Common myeloid progenitor, CD34-positive (primary cell): ENCODE measurements around the gene DNASE1.
A peak's percentile ranks its signal among the peaks of the same experiment; 100 is the strongest.

Source experiments
- CTCF ChIA-PET: fragments of 350-600 bp; sonication (Branson Sonifier 250); formaldehyde crosslinking; loops from one replicate; lab custom pipeline; 2021; ENCODE audit warnings: antibody characterized with exemption; lab: Charles Lee
- POLR2A ChIA-PET: fragments of 350-600 bp; sonication (Branson Sonifier 250); formaldehyde crosslinking; loops from one replicate; lab custom pipeline; 2021; ENCODE audit warnings: antibody characterized with exemption; lab: Charles Lee
- DNase-seq, 3 donors: peaks; one replicate each; pipeline versions ENCODE4 v3.0.0 to v3.0.0-alpha.2; 2013
- H3K27ac ChIP-seq, 2 experiments: 1 replicate in 1 of 2; 2 replicates in 1 of 2; pipeline ENCODE4 v1.7.0; 2013; ENCODE audit warnings: inconsistent platforms in 2 of 2, low read length in 2 of 2, mild to moderate bottlenecking in 2 of 2, low read depth in 1 of 2, moderate library complexity in 1 of 2; ENCODE audit not compliant: severe bottlenecking in 2 of 2, insufficient read depth in 1 of 2, poor library complexity in 1 of 2
- H3K27me3 ChIP-seq, 5 experiments: replicated peaks in 2 of 5; 1 replicate in 3 of 5; 2 replicates in 2 of 5; pipeline versions ENCODE4 v1.6.1 to v1.7.0; 2013; ENCODE audit warnings: low read length in 4 of 5, mild to moderate bottlenecking in 2 of 5, moderate library complexity in 2 of 5, inconsistent platforms in 1 of 5; ENCODE audit not compliant: insufficient read depth in 5 of 5, control insufficient read depth in 4 of 5
- H3K36me3 ChIP-seq, 4 experiments: 1 replicate in 2 of 4; 2 replicates in 2 of 4; pipeline versions ENCODE4 v1.6.1 to v1.7.0; 2013; ENCODE audit warnings: low read length in 3 of 4, control low read depth in 1 of 4, mild to moderate bottlenecking in 1 of 4; ENCODE audit not compliant: control insufficient read depth in 4 of 4, insufficient read depth in 4 of 4
- H3K4me1 ChIP-seq, 4 experiments: 1 replicate in 3 of 4; 2 replicates in 1 of 4; pipeline versions ENCODE4 v1.6.1 to v1.7.1; 2013; ENCODE audit warnings: low read length in 3 of 4, mild to moderate bottlenecking in 3 of 4, control low read depth in 1 of 4, inconsistent platforms in 1 of 4, moderate library complexity in 1 of 4; ENCODE audit not compliant: control insufficient read depth in 4 of 4, insufficient read depth in 4 of 4; ENCODE audit errors: control extremely low read depth in 1 of 4
- H3K4me3 ChIP-seq, 7 experiments: 1 replicate in 4 of 7; 2 replicates in 3 of 7; pipeline versions ENCODE4 v1.5.1 to v1.7.0; 2013; ENCODE audit warnings: mild to moderate bottlenecking in 7 of 7, low read length in 6 of 7, moderate library complexity in 6 of 7, inconsistent platforms in 2 of 7, low read depth in 2 of 7, control low read depth in 1 of 7; ENCODE audit not compliant: insufficient read depth in 4 of 7, control insufficient read depth in 1 of 7; ENCODE audit errors: extremely low read depth in 1 of 7
- H3K9me3 ChIP-seq, 5 experiments: 1 replicate in 4 of 5; 2 replicates in 1 of 5; pipeline versions ENCODE4 v1.6.1 to v1.7.1; 2013; ENCODE audit warnings: low read length in 4 of 5, mild to moderate bottlenecking in 2 of 5, inconsistent platforms in 1 of 5, low read depth in 1 of 5, moderate library complexity in 1 of 5; ENCODE audit not compliant: control insufficient read depth in 4 of 5, insufficient read depth in 2 of 5; ENCODE audit errors: control extremely low read depth in 1 of 5
- WGBS: methylation state at CpG from one replicate; pipeline ENCODE4 v1.1.5; 2013; ENCODE audit not compliant: insufficient coverage; 5-methylcytosine and 5-hydroxymethylcytosine counted together

The DNASE1 gene

DNA sequence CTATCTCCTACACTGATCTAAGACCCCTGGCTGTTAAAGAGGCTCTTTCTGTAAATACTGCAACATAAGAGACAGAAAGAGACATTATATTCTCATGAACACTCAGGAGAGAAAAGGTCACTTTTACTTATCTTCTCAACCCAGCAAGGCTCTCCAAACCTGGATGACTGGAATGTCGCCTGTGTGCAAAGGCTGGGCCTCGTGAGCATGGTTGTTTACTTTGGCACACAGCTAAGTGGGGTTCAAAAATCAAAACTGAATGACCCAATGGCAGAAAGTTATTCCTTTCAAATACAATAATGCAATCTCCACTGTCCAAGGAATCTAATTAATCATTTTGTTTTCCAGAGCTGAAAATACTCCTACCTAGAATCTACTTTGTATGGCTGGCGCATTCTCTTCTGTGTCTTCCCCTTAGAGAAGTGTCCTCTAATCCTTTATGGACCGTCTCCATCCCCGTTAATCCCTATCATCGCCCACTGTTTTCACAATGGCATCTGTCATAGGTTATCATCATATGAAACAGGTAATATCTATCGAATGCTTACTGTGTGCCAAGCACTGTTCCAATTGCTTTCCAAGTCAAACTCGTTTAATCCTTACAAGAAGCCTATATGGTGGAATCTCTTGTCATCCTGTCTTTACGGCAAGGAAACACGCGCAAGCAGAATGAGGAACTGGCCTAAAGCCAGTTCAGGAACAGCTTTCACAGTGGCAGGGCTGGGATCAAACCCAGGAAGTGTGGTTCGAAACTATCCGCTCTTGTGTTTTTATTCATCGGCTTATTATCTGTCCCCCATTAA lies 44.4 kb upstream of the DNASE1 start:
- DNase-seq: peak; percentile 34 to 44 (median 35)
- Histone ChIP-seq H3K4me1 (peaks cover 5 to 35% (median 22%) of the 10 kb centered on the region in 4 experiments), H3K27ac (no peak overlapping the region), H3K36me3 (peaks cover under 1 to 4% (median 3%) of the 10 kb centered on the region in 4 experiments), H3K4me3 (peak overlapping the region in 6 of 7 experiments; percentile 86 to 97 (median 94)), H3K27me3 (no peaks in the 10 kb centered on the region), H3K9me3 (no peaks in the 10 kb centered on the region)
- CTCF ChIA-PET: interaction anchor here (1.0 kb wide), 1 partner anchor 25 kb away, joined by 3 read pairs; no protein-coding TSS in a partner anchor
- 45% methylated on average over 14 of the region's 14 CpGs for WGBS
- POLR2A ChIA-PET: interaction anchor here (0.6 to 0.9 kb wide), 2 partner anchors 11 to 107 kb away, joined by 3 to 5 read pairs; no protein-coding TSS in a partner anchor

DNA sequence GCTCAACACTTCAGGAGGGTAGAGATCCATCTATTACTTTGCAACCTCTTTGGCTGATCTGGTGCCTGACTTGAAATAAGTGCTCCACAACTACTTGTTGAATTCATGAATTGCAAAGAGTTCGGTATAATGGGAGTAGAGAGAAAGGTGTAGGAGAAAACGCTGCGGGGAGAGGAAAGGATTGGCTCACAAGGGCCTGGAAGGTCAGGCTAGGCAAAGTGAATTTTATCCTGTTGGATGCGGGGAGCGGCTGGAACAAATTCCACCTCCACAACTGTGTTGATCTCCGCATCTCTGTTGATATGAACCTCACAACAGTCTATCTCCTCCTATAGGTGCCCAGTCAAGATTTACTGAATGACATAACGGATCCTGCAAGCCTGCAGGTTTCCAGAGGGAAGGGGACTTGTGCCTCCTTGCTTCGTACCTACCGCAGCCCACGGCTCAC lies 43.8 kb upstream of the DNASE1 start:
- Histone ChIP-seq H3K9me3 (no peaks in the 10 kb centered on the region), H3K27me3 (no peaks in the 10 kb centered on the region), H3K36me3 (peaks cover 4 to 7% (median 6%) of the 10 kb centered on the region in 4 experiments), H3K4me3 (peak overlapping the region; percentile 86 to 97 (median 93)), H3K27ac (peak overlapping the region in 1 of 2 experiments; percentile 80), H3K4me1 (peaks cover 5 to 35% (median 22%) of the 10 kb centered on the region in 4 experiments)
- DNase-seq: peak in 1 of 3 donors; percentile 25
- WGBS: 7% methylated on average over 6 of the region's 10 CpGs
- ChIA-PET POLR2A (interaction anchor here (0.6 to 0.9 kb wide), 2 partner anchors 11 to 108 kb away, joined by 3 to 5 read pairs; no protein-coding TSS in a partner anchor), CTCF (no interaction called here)

DNA sequence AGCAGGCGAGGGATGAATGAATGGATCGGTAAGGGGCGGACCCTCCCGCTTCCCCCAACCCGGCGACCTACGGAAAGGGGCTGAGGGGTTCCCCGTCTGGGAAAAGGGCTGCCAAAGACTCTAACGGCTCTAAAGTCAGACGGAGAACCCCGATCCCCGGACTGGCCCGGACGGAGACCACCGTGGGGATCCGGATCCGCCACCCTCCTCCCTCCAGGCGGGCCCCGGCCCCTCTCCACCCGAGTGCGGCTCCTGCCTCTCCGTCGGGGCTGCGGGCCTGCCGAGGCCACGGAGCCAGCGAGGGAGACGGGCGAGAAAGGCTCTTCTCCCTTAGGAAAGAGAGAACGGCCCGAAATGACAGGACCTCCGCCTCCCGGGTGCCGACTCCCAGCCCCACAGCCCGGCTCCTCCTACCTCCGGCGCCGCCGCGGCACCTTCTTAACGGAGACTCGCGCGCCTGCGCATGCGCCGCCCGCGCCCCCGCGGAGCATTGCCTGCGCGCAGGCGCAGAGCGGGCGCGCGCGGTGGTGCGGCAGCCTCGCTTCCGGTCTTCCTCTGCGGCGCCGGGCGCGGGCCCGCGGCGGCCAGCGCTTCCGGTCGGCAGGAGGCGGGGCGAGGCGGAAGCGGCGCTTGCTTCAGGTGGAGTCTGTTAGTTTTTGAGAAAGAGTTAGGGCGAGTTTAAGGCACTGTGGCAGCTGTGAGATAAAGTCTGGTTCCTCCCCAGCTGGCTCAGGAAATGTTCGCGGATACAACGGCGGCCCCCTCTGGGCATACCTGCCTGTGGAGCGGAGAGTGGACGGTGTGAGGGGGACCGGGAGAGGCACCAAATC lies 43.1 kb upstream of the DNASE1 start, which contains the start of gene SLX4:
SLX4 (minus strand) TSS at position 461 of the 830 bp plus-strand sequence. CDS start 2,642 bp downstream, outside the sequence.
- Histone ChIP-seq H3K27ac (peak within 1 kb of the TSS; percentile 55 to 90), H3K36me3 (peaks cover 0 to 5% (median 3%) of the 10 kb centered on the region in 4 experiments), H3K4me3 (peak within 1 kb of the TSS; percentile 86 to 97 (median 93)), H3K4me1 (peaks cover 5 to 35% (median 22%) of the 10 kb centered on the region in 4 experiments), H3K27me3 (no peaks in the 10 kb centered on the region), H3K9me3 (no peaks in the 10 kb centered on the region)
- ChIA-PET POLR2A (interaction anchor here (0.6 to 1.2 kb wide), 4 partner anchors 11 to 76 kb away, joined by 3 to 8 read pairs (median 6); partner anchors contain the start of gene NLRC3), CTCF (interaction anchor here (0.6 to 1.3 kb wide), 6 partner anchors 15 to 84 kb away, joined by 3 to 5 read pairs (median 4); partner anchors contain the start of gene DNASE1)
- WGBS: 0% methylated on average over 74 of the region's 86 CpGs
- peak; percentile 88 to 95 (median 93) for DNase-seq

DNA sequence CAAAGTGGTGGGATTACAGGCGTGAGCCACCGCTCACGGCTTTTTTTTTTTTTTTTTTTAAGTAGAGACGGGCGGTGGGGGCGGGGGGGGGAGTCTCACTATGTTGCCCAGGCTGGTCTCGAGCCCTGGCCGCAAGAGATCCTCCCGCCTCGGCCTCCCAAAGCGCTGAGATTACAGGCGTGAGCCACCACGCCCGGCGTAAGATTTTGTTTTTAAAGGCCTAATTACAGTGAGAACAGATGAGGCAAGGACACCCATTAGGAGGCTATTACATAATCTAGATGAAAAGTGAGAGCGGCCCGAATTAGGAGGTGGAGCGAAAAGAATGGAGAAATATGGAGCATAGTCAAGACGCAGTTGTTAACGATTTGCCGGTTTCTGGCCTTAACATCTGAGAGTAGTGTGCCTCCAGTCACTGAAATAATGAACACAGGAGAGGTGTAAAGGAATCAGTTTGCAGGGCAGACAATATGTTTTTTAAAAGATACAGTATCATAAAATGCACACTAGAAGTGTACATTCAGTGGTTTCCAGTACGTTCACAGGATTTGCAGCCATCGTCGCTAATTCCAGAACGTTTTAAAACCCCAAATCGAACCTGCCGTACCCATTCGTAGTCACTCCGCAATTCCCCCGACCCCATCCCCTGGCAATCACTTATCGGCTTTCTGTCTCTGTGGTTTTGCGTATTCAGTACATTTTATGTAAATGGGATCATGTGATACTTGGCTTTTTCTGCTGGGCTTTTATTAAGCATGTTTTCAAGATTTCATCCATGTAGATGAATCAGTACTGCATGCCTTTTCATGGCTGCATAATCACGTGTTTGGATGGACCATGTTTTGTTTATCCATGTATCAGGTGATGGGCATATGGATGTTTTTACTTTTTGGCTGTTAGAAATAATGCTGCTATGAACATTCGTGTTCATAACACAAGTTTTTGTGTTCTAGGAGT lies 41.7 kb upstream of the DNASE1 start:
- no peaks in the 10 kb centered on the region for H3K27me3 ChIP-seq
- H3K36me3 ChIP-seq: peaks cover 0 to 5% (median 3%) of the 10 kb centered on the region in 4 experiments
- WGBS: 94% methylated on average over 24 of the region's 34 CpGs
- H3K9me3 ChIP-seq: peaks cover 0 to 2% (median 0%) of the 10 kb centered on the region in 5 experiments
- peak overlapping the region in 1 of 2 experiments; percentile 90 for H3K27ac ChIP-seq
- DNase-seq: peak in 1 of 3 donors; percentile 6
- H3K4me1 ChIP-seq: peaks cover 5 to 35% (median 22%) of the 10 kb centered on the region in 4 experiments
- CTCF ChIA-PET: interaction anchor here (1.0 to 1.3 kb wide), 4 partner anchors 14 to 69 kb away, joined by 3 to 5 read pairs (median 4); partner anchors contain the start of gene DNASE1
- peak overlapping the region in 4 of 7 experiments; percentile 1 to 97 (median 94) for H3K4me3 ChIP-seq
- POLR2A ChIA-PET: interaction anchor here (0.6 to 1.2 kb wide), 2 partner anchors 35 to 77 kb away, joined by 3 to 4 read pairs; partner anchors contain the start of gene NLRC3

DNA sequence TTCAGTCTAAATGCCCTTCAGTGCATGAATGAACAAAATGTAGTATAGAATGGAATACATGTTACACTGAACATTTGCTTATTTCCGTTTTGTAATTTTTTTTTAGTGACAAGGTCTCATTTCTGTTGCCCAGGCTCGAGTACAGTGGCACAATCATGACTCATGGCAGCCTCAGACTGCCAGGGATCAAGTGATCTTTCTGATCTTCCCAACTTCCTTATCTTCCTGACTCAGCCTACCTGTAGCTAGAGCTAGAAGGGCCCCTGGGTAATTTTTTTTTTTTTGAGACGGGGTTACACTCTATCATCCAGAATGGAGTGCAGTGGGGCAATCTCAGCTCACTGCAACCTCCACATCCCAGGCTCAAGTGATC lies 35.7 kb upstream of the DNASE1 start:
- peak; percentile 13 to 44 (median 25) for DNase-seq
- POLR2A ChIA-PET: no interaction called here

More for the DNA sequence above, 35.7 kb upstream of the DNASE1 start:
- no peak overlapping the region for H3K27ac ChIP-seq
- WGBS: no CpG with 5 or more reads among the region's 3 CpGs
- no peak overlapping the region for H3K4me3 ChIP-seq
- CTCF ChIA-PET: no interaction called here
- peaks cover 0 to 2% (median 0%) of the 10 kb centered on the region in 5 experiments for H3K9me3 ChIP-seq
- peaks cover 0 to 4% (median under 1%) of the 10 kb centered on the region in 4 experiments for H3K4me1 ChIP-seq
- no peaks in the 10 kb centered on the region for H3K27me3 ChIP-seq
- H3K36me3 ChIP-seq: peaks cover 0 to 5% (median 3%) of the 10 kb centered on the region in 4 experiments
